Heart right ventricle (tissue), 16 donors: Measurements from ENCODE around the gene WWOX. TPM values are rescaled to one million over a fixed set of nuclear protein-coding genes. Genes with fewer than 3 reads are reported as not detected.

Experiments
- ATAC-seq, 8 donors: fragments of 200-7000 bp; cut with Tn5 transposase; one replicate each; pipeline ENCODE4 v1.9.1; 2020; ENCODE audit warnings: mild to moderate bottlenecking in 8 of 8, moderate library complexity in 8 of 8, moderate number of reproducible peaks in 1 of 8
- DNase-seq, 2 donors: peaks; one replicate each; pipeline ENCODE4 v3.0.0-alpha.2; 2020
- H3K27ac ChIP-seq, 10 donors: fragments of 200-600 bp; sonication (generic) in 2 of 10; one replicate each; pipeline versions ENCODE4 v1.5.0 to v1.8.0; 2020 to 2022; ENCODE audit warnings: mild to moderate bottlenecking in 3 of 10
- H3K27me3 ChIP-seq, 7 donors: fragments of 200-600 bp; one replicate each; pipeline ENCODE4 v1.8.0; 2021 to 2022; ENCODE audit warnings: mild to moderate bottlenecking in 2 of 7
- H3K36me3 ChIP-seq, 9 donors: fragments of 200-600 bp; sonication (generic) in 1 of 9; one replicate each; pipeline versions ENCODE4 v1.5.0 to v1.8.0; 2020 to 2022; ENCODE audit warnings: mild to moderate bottlenecking in 2 of 9
- H3K4me1 ChIP-seq, 9 donors: fragments of 200-600 bp; sonication (generic) in 1 of 9; one replicate each; pipeline versions ENCODE4 v1.5.0 to v1.8.0; 2020 to 2022; ENCODE audit warnings: mild to moderate bottlenecking in 4 of 9
- H3K4me3 ChIP-seq, 10 donors: fragments of 200-600 bp; sonication (generic) in 2 of 10; one replicate each; pipeline versions ENCODE4 v1.5.0 to v1.8.0; 2020 to 2022; ENCODE audit warnings: mild to moderate bottlenecking in 7 of 10, moderate library complexity in 2 of 10
- H3K9me3 ChIP-seq, 11 donors: fragments of 200-600 bp in 10 of 11; sonication (generic) in 2 of 11; one replicate each; pipeline versions ENCODE4 v1.5.0 to v1.8.0; 2013 to 2022; ENCODE audit warnings: mild to moderate bottlenecking in 2 of 11, control low read depth in 1 of 11, moderate library complexity in 1 of 11
- CTCF ChIP-seq, 9 donors: fragments of 200-600 bp; sonication (generic) in 2 of 9; IDR thresholded peaks; one replicate each; pipeline versions ENCODE4 v1.5.0 to v1.8.0; 2021 to 2022; ENCODE audit warnings: antibody characterized with exemption in 9 of 9, mild to moderate bottlenecking in 5 of 9, moderate library complexity in 1 of 9
- WGBS, 2 donors: extraction: QIAGEN DNeasy Blood & Tissue Kit; methylation state at CpG; one replicate each; pipeline ENCODE4 v1.1.7; 2013; ENCODE audit warnings: inconsistent platforms in 1 of 2; 5-methylcytosine and 5-hydroxymethylcytosine counted together
- intact Hi-C, 10 donors: fragments of 100-400 bp; cut with DNase I; formaldehyde crosslinking; loops; one replicate each; pipeline versions ENCODE4 v1.11.1 to v1.14.2; 2022
- polyA plus RNA-seq, 2 donors: library from polyadenylated mRNA; stranded (reverse); fragments of 200-250 nt; gene quantifications; one replicate each; pipeline ENCODE4 v1.2.3, GENCODE V29; 2013
- total RNA-seq, 10 donors: library from RNA; stranded (reverse); fragmentation: NEBNext Ultra II Directional in 3 of 10; extraction: Animal tissue kit (Norgen Biotek cat#: 25700) in 3 of 10; gene quantifications; one replicate each; pipeline versions ENCODE4 v1.2.1 to v1.2.4, GENCODE V29; 2021 to 2023
- donor health status: Arrhythmogenic right ventricular cardiomyopathy.
- donor health status: ischemic (EF 13 %, LVEDD 7.1; RV severe dilation, severe dysfunction).
- donor health status: healthy with polysubstance abuse.
- donor health status: DM: no; HTN: yes; CAD: no.
- donor health status: DM: no; HTN: no; CAD: no.
- donor health status: ischemic (EF 25% LVEDD 6.9; RV normal size, moderate dysfunction).
- donor health status: ischemic (EF 25% LVEDD 5.7; RV mildly dilated, moderate dysfunction).
- donor health status: healthy.
- donor health status: DM: yes; HTN: yes; CAD: no.
- donor health status: Ischemic cardiomyopathy.
- donor health status: ischemic (EF 35%, LVEDD 5.7; RV mildly dilated, moderate dysfunction).
- donor health status: nonischemic (EF 11% LVEDD 7.7; RV severe dilation, severe dysfunction).
- donor health status: DM: yes; HTN: yes; CAD: no.
- donor health status: PGD.
- donor health status: ischemic (EF 29% LVEDD 5.4; RV normal size, mild dysfunction).
- donor health status: nonischemic (EF 23%, LVEDD 6.1; RV moderate dilation, normal function).

Gene WWOX
- total and polyA plus RNA-seq, 12 donors: 4.9 to 15.0 (median 9.9) TPM

GRCh38 chr16:78749745-78750268 is 650.4 kb downstream of the WWOX start:
- intact Hi-C loops: no loop called here
- H3K9me3 ChIP-seq: no peaks in the 10 kb centered on the region
- H3K27ac ChIP-seq: peak overlapping the region in 1 of 10 donors; percentile 44
- H3K36me3 ChIP-seq: no peaks in the 10 kb centered on the region
- WGBS, 2 donors: 53 to 59% methylated on average over 4 of the region's 4 CpGs
- no peak for TF ChIP-seq CTCF (IDR thresholded peaks at IDR 0.05)
- H3K4me3 ChIP-seq: no peak overlapping the region
- H3K4me1 ChIP-seq: peaks cover 0 to 20% (median 0%) of the 10 kb centered on the region in 9 donors
- no peak for DNase-seq
- no peak for ATAC-seq
- no peaks in the 10 kb centered on the region for H3K27me3 ChIP-seq

GRCh38 chr16:78750611-78751010 is 651.2 kb downstream of the WWOX start:
- TF ChIP-seq CTCF (IDR thresholded peaks at IDR 0.05): no peak
- Histone ChIP-seq H3K4me3 (no peak overlapping the region), H3K36me3 (no peaks in the 10 kb centered on the region), H3K27ac (peak overlapping the region in 1 of 10 donors; percentile 44), H3K27me3 (no peaks in the 10 kb centered on the region), H3K9me3 (no peaks in the 10 kb centered on the region), H3K4me1 (peaks cover 0 to 20% (median 0%) of the 10 kb centered on the region in 9 donors)
- 96 to 98% methylated on average over 8 of the region's 8 CpGs for WGBS, 2 donors
- ATAC-seq (no peak), DNase-seq (no peak)
- intact Hi-C loops: no loop called here

GRCh38 chr16:78751601-78752000 is 652.1 kb downstream of the WWOX start:
- ATAC-seq (no peak), DNase-seq (no peak)
- WGBS, 2 donors: 85 to 89% methylated on average over 3 of the region's 3 CpGs
- H3K27ac ChIP-seq: no peak overlapping the region
- intact Hi-C loops: no loop called here
- H3K36me3 ChIP-seq: no peaks in the 10 kb centered on the region
- no peak for TF ChIP-seq CTCF (IDR thresholded peaks at IDR 0.05)
- H3K9me3 ChIP-seq: peaks cover 0 to 3% (median 0%) of the 10 kb centered on the region in 11 donors
- H3K27me3 ChIP-seq: no peaks in the 10 kb centered on the region
- no peak overlapping the region for H3K4me3 ChIP-seq
- H3K4me1 ChIP-seq: peaks cover 0 to 20% (median 0%) of the 10 kb centered on the region in 9 donors

- Histone ChIP-seq H3K27me3 (no peaks in the 10 kb centered on the region), H3K4me3 (no peak overlapping the region), H3K4me1 (peaks cover 0 to 20% (median 0%) of the 10 kb centered on the region in 9 donors), H3K27ac (no peak overlapping the region), H3K9me3 (peaks cover 0 to 8% (median 0%) of the 10 kb centered on the region in 11 donors), H3K36me3 (no peaks in the 10 kb centered on the region)
- intact Hi-C loops: no loop called here
- 64 to 68% methylated on average over 5 of the region's 5 CpGs for WGBS, 2 donors
- no peak for TF ChIP-seq CTCF (IDR thresholded peaks at IDR 0.05)
- no peak for DNase-seq
- ATAC-seq: peak in 3 of 8 donors; percentile 27 to 52 (median 49)
These were observed 655.3 kb downstream of the WWOX start for GRCh38 chr16:78754713-78755112.
